Glutamatergic neuron (in vitro differentiated cells): ENCODE measurements around the gene EPB41L2. TPM values are rescaled to one million over a fixed set of nuclear protein-coding genes. Genes with fewer than 3 reads are reported as not detected.

Source experiments
- DNase-seq: peaks from one replicate; pipeline ENCODE4 v3.0.0; 2022
- H3K27ac Mint-ChIP-seq: one replicate; pipeline ENCODE4 v1.8.0; 2020; ENCODE audit warnings: mild to moderate bottlenecking, mixed read lengths, inconsistent platforms; ENCODE audit not compliant: unreplicated experiment
- H3K27me3 Mint-ChIP-seq: one replicate; pipeline ENCODE4 v1.8.0; 2020; ENCODE audit warnings: mild to moderate bottlenecking, moderate library complexity, mixed read lengths, inconsistent platforms; ENCODE audit not compliant: unreplicated experiment
- H3K36me3 Mint-ChIP-seq: one replicate; pipeline ENCODE4 v1.8.0; 2020; ENCODE audit warnings: mild to moderate bottlenecking, mixed read lengths, inconsistent platforms; ENCODE audit not compliant: unreplicated experiment
- H3K4me1 Mint-ChIP-seq: one replicate; pipeline ENCODE4 v1.8.0; 2020; ENCODE audit warnings: mild to moderate bottlenecking, low read depth, mixed read lengths, inconsistent platforms; ENCODE audit not compliant: unreplicated experiment
- H3K4me3 Mint-ChIP-seq: one replicate; pipeline ENCODE4 v1.8.0; 2020; ENCODE audit warnings: mild to moderate bottlenecking, mixed read lengths, inconsistent platforms; ENCODE audit not compliant: unreplicated experiment
- H3K9me3 Mint-ChIP-seq: one replicate; pipeline ENCODE4 v1.8.0; 2020; ENCODE audit warnings: mild to moderate bottlenecking, moderate library complexity, mixed read lengths, inconsistent platforms; ENCODE audit not compliant: unreplicated experiment
- total RNA-seq: library from RNA; stranded (reverse); fragmentation: NEBNext Ultra II Directional; extraction: Animal tissue kit (Norgen Biotek cat#: 25700); gene quantifications from one replicate; pipeline ENCODE4 v1.2.1, GENCODE V29; 2021; ENCODE audit not compliant: unreplicated experiment
- TF ChIP-seq, protein P1 (sequence below): fragments of 200-600 bp; sonication (generic); IDR thresholded peaks from one replicate; pipeline ENCODE4 v1.5.0; 2021; ENCODE audit not compliant: partially characterized antibody, unreplicated experiment

Gene EPB41L2
- total RNA-seq, 1 donor from 2014 or later: 36.2 TPM

DNA sequence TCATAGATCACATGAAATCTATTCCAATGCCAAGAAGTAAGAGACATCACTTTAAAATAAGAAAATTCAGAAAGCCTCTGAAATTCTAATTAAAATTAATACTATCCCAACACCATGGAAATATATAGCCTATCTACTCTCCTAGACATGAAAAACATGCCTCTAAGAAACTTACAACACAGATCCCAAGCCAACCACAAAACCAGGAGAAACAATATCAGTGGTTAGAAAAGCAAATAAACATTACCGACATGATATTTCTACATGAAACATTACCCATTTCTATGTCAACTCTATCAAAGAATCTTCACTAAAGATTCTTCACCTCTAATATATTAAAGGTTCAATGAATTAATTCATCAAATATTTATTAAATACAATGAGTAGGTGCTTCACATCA, 4.8 kb downstream of the EPB41L2 start:
- no peak overlapping the region for H3K27ac Mint-ChIP-seq
- H3K9me3 Mint-ChIP-seq: peaks cover 4% of the 10 kb centered on the region
- H3K4me3 Mint-ChIP-seq: no peak overlapping the region
- DNase-seq: no peak
- peaks cover 6% of the 10 kb centered on the region for H3K4me1 Mint-ChIP-seq
- H3K27me3 Mint-ChIP-seq: no peaks in the 10 kb centered on the region
- TF ChIP-seq, protein P1, sequence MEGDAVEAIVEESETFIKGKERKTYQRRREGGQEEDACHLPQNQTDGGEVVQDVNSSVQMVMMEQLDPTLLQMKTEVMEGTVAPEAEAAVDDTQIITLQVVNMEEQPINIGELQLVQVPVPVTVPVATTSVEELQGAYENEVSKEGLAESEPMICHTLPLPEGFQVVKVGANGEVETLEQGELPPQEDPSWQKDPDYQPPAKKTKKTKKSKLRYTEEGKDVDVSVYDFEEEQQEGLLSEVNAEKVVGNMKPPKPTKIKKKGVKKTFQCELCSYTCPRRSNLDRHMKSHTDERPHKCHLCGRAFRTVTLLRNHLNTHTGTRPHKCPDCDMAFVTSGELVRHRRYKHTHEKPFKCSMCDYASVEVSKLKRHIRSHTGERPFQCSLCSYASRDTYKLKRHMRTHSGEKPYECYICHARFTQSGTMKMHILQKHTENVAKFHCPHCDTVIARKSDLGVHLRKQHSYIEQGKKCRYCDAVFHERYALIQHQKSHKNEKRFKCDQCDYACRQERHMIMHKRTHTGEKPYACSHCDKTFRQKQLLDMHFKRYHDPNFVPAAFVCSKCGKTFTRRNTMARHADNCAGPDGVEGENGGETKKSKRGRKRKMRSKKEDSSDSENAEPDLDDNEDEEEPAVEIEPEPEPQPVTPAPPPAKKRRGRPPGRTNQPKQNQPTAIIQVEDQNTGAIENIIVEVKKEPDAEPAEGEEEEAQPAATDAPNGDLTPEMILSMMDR: no peak
- H3K36me3 Mint-ChIP-seq: peaks cover 12% of the 10 kb centered on the region

DNA sequence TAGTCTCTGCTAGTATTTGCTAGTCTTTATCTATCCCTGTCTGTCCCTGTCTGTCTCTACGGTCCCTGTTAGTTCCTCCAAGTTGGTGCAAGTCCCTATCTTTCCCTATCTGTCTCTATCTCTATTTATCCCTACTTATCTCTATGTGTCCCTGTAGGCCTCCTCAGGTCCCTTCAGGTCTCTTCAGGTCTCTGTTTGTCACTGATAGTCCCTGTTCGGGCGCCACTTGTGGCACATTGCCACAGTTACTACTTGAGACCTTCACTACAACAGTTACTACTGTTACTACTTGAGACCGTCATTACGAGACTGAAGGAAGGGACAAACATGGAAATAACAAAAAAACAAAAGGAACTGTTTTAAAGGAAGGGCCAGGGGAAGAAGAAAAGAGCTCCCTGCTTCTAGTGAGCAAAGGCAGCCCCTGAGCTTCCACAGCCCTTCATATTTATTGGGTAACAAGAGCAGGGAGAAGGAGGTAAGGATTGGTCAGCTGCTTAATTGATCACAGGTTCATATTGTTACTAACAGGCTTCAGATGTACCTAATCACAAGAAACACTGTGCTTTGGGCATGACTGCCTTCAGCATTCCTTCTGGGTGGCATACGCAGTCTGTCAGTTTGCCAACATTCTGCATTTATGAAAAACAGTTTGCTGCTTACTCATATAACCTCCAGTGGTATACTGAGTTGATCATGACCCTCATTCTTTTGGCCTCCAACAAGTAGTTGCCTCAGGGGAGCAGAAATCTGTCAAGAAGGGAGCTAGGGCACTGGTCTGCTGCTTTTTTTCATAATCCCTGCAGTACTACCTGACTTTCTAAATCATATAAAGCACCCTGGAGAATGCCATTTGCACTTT, 8.4 kb downstream of the EPB41L2 start:
- H3K4me3 Mint-ChIP-seq: no peak overlapping the region
- H3K9me3 Mint-ChIP-seq: peaks cover 3% of the 10 kb centered on the region
- no peak for DNase-seq
- no peaks in the 10 kb centered on the region for H3K27me3 Mint-ChIP-seq
- H3K4me1 Mint-ChIP-seq: no peaks in the 10 kb centered on the region
- no peak overlapping the region for H3K27ac Mint-ChIP-seq
- H3K36me3 Mint-ChIP-seq: peaks cover 12% of the 10 kb centered on the region
- TF ChIP-seq, protein P1: no peak

DNA sequence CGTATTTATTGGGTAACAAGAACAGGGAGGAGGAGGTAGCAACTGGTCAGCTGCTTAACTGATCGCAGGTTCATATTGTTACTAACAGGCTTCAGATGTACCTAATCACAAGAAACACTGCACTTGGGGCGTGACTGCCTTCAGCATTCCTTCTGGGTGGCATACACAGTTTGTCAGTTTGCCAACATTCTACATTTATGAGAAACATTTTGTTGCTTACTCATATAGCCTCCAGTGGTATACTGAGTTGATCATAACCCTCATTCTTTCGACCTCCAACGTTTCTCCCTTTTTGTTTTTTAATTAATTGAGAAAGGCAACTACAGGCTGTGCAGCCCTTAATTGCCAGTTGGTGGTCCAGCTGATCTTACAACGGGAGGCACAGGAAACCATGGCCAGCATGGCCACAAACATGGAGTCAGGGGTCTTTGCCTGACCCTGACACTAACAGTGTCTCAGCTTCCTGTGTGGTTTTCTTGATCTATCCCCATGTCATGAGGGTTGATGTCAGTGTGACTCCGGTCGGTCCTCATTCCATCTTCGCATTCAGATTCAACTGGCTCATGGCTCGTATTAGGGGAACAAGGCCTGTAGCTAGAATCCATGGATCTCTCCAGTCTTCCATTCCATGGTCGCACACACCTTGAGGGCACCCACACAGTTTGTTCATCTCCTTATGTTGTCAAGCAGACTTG, 9.4 kb downstream of the EPB41L2 start:
- H3K27me3 Mint-ChIP-seq: no peaks in the 10 kb centered on the region
- no peaks in the 10 kb centered on the region for H3K4me1 Mint-ChIP-seq
- H3K4me3 Mint-ChIP-seq: no peak overlapping the region
- H3K36me3 Mint-ChIP-seq: peaks cover 12% of the 10 kb centered on the region
- no peak overlapping the region for H3K27ac Mint-ChIP-seq
- DNase-seq: no peak
- TF ChIP-seq, protein P1: no peak
- peaks cover 3% of the 10 kb centered on the region for H3K9me3 Mint-ChIP-seq

DNA sequence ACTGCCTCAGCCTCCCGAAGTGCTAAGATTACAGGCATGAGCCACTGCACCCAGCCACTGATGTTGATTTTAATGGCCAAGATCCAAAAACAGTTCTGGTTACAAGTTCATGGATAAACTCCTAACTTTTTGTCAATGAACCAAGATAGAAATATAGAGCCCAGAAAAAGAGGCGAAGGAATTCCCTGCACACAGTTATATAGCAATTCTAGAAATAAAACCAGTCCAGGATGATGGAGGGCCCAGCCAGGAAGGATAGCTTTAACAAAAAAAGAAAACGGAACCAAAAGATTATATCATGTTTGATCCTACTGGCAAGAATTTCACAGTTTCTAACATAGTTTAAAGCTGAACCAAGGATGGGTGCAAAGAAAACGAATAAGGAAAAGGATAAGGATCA, 10.9 kb downstream of the EPB41L2 start:
- peaks cover 12% of the 10 kb centered on the region for H3K36me3 Mint-ChIP-seq
- TF ChIP-seq, protein P1: no peak
- H3K27me3 Mint-ChIP-seq: no peaks in the 10 kb centered on the region
- H3K4me1 Mint-ChIP-seq: no peaks in the 10 kb centered on the region
- H3K9me3 Mint-ChIP-seq: peaks cover 3% of the 10 kb centered on the region
- H3K27ac Mint-ChIP-seq: no peak overlapping the region
- no peak overlapping the region for H3K4me3 Mint-ChIP-seq
- no peak for DNase-seq

DNA sequence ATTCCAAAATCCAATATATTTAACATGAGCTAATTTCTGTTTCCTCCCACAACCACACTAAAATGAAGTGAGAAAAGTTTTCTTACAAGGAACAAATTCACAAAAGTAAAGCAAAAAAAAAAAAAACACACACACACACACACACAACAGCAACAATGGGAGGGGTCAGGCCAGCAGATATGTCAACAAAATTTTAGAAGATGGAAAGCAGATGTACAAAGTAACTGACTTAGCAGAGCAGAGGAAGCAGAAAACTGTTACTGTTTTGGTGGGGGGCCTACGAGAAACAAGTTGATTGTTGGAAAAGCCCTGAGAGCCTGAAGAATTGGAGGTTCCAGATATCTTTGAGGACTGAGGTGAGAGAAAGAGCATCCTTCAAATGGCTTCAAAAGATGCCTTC, 11.7 kb downstream of the EPB41L2 start:
- Mint-ChIP-seq H3K4me1 (no peaks in the 10 kb centered on the region), H3K9me3 (peaks cover 3% of the 10 kb centered on the region), H3K27ac (no peak overlapping the region), H3K27me3 (no peaks in the 10 kb centered on the region), H3K36me3 (peaks cover 12% of the 10 kb centered on the region), H3K4me3 (no peak overlapping the region)
- TF ChIP-seq, protein P1: no peak
- no peak for DNase-seq
